Inflammatory macrophage treated with lipopolysaccharide for 4 hours (primary cell): Measurements from ENCODE around the gene NMRK1.

Source experiments
- DNase-seq: peaks from one replicate; pipeline ENCODE4 v3.0.0-alpha.2; 2020

NMRK1 gene

DNA sequence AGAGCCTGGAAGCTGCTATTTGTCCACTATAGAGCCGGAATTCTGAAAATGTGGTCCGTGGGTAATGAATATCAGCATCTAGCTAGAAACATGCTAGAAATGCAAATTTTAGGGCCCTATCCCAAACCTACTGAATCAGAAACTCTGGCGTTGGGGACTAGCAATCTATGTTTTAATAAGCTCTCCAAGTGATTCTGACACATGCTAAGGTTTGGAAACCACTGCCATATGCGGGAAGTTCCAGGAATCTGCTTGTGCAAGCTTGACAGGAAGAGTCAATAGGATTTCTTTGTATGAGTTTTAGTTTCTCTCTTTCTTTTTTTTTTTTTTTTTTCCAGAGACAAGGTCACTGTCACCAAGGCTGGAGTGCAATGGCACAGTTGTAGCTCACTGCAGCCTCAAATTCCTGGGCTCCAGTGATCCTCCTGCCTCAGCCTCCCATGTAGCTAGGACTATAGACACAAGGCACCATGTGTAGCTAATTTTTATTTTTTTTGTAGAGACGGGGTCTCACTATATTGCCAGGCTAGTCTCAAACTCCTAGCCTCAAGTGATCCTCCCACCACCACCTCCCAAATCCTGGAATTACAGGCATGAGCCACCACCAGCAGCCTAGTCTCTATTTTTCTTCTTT lies 33.5 kb downstream of the NMRK1 start:
- no peak for DNase-seq

- no peak for DNase-seq
Measured at GRCh38 chr9:75053869-75054268, 34.1 kb downstream of the NMRK1 start.

GRCh38 chr9:75051285-75051684 lies 36.7 kb downstream of the NMRK1 start:
- no peak for DNase-seq

- DNase-seq = no peak
Measured at GRCh38 chr9:75047506-75047905, 40.4 kb downstream of the NMRK1 start.

GRCh38 chr9:75046725-75047345 lies 41.1 kb downstream of the NMRK1 start:
- DNase-seq = no peak

GRCh38 chr9:75041041-75041440 lies 46.9 kb downstream of the NMRK1 start:
- no peak for DNase-seq

- DNase-seq = peak; percentile 7
Measured at GRCh38 chr9:75039801-75040200, 48.2 kb downstream of the NMRK1 start.

DNA sequence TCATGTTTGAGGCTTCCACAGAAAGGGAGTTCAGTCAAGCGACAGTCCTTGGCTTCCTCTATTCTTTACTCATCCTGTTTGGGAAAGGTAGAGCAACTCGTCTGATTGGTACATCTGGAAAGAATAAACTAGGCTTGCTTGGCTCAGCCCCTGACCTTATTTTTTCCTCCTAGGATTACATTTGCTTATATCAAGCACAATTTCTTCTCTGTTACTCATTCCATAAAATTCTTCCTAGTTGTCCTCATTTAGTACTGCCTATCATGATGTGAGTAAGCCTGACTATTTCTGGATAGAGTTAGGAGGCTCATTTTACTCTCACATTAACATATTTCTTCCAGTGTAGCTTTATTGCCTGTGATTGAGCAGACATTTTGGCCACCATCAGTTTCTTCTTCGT lies 48.9 kb downstream of the NMRK1 start:
- DNase-seq = no peak

- DNase-seq = no peak
Measured at GRCh38 chr9:75036793-75037192, 51.2 kb downstream of the NMRK1 start.

- no peak for DNase-seq
Measured at GRCh38 chr9:75033791-75034473, 54.0 kb downstream of the NMRK1 start.

DNA sequence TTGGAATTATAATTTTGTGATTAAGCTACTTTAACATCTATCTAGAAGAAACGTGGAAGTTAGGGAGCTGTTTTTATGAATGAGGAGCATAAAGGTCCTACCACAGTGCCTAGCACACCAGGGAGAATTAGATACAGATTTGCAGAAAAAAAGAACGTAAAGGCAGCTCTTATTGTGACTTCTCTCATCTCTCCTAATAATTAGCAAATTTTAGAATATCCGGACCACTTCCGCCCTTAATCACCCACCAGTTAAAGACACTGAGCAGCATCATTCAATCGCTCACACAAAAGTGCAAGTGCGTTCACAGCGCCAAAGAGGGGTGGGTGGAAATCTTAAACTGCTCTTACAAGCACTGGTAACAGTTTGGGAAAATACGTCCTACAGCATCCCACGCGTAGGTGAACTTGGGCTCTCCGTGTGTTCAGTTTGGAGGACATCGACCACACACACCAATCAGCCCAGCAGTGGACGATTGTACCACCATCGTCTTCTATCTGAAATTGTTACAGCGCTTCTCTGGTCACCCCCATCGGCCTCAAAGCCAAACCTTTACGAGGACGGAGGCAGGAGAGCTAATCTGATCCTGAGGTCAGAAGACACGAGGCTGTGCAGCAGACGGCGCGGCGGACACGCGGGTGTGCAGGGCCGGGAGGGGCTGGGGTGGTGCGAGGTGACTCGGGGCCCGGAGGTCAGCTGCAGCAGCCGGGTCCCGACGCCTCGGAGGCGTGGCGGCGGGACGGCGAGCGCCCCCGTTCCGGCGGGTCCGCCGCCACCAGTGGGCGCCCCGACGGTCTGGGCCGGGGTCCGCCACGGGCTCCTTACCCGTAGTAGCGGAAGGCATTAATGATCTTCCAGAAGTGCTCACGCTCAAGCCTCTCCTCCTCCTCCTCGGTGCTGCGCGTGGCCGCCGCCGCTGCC lies 60.5 kb downstream of the NMRK1 start:
- peak; percentile 51 for DNase-seq

- DNase-seq = no peak
Measured at GRCh38 chr9:75023846-75024245, 64.1 kb downstream of the NMRK1 start.

GRCh38 chr9:75019654-75020053 lies 68.3 kb downstream of the NMRK1 start:
- DNase-seq = no peak

DNA sequence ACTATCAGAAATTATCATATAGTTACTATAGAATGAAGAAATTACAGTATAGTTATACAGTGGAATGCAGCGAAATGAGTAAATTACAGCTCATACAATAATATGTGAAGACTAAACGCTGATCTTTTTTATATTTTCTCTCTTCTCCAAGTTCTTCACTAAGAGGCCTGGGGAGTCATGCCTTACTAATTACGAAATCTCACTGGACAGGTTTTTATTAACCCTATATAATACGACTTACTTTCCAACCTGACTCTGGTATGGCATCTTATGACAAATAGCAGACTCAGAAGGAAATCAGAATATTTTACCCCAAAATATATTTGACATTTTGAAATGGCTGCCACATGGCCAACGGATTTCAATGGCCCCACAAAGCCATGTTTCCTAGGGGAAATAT lies 68.9 kb downstream of the NMRK1 start:
- DNase-seq = no peak

GRCh38 chr9:75017378-75017777 lies 70.6 kb downstream of the NMRK1 start:
- no peak for DNase-seq

GRCh38 chr9:75013735-75014134 lies 74.2 kb downstream of the NMRK1 start:
- no peak for DNase-seq
